GM20431 (cell line): Measurements from ENCODE around the gene SEZ6.
"Not testable (repeated sequence)": the region's sequence is repeated elsewhere in the genome, so short reads cannot be mapped to it uniquely, and the experiment has no call there.

Source experiments
- in situ Hi-C: fragments of 300-500 bp; cut with MseI, MboI; formaldehyde crosslinking; loops from one replicate; pipeline ENCODE4 v1.15.0; 2020; ENCODE audit warnings: low sequenced_read_pairs; ENCODE audit not compliant: unreplicated experiment

The SEZ6 gene

DNA sequence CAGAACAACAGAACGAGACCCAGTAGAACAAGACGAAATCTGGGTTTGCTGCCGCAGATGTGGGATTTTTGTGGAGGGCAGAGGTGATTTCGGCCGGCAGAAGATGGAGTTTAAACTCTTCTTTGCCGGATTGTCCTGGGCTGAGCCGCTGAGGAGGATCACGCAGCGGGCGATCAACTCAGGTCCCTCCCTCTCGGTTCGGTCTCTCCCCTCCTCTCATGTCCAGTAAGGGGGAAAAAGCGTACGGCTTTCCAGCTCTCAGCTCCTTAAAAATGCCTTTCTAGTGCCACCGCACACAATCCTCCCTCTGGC, 57.0 kb downstream of the SEZ6 start:
- in situ Hi-C loops, result no loop called here

- in situ Hi-C loops, result no loop called here
These were observed 57.5 kb downstream of the SEZ6 start for GRCh38 chr17:28948342-28948741.

DNA sequence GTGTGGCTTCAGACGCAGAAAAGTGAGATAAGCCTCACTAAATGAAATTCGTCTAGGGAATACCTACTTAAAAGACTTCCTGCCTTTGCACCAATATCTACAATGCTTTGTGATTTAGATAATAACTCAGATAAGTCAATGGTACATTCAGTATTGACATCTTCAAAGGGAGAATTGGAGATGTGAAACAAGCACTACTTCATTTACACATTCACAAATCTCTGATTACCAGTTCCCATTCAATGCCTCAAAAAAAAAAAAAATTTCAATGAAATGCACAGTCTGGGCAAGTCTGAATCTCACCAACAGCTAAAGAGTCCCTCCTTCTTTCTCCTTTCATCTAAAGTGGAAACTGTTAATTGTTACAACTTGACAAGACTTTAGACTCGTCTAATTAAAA, 58.2 kb downstream of the SEZ6 start:
- in situ Hi-C loops, result no loop called here

- in situ Hi-C loops, result no loop called here
These were observed 59.6 kb downstream of the SEZ6 start for GRCh38 chr17:28946239-28946638.

- in situ Hi-C loops, result no loop called here
These were observed 60.7 kb downstream of the SEZ6 start for GRCh38 chr17:28944862-28945741.

- in situ Hi-C loops, result no loop called here
These were observed 61.5 kb downstream of the SEZ6 start for GRCh38 chr17:28944343-28944742.

- in situ Hi-C loops, result no loop called here
These were observed 62.9 kb downstream of the SEZ6 start for GRCh38 chr17:28942925-28943324.

DNA sequence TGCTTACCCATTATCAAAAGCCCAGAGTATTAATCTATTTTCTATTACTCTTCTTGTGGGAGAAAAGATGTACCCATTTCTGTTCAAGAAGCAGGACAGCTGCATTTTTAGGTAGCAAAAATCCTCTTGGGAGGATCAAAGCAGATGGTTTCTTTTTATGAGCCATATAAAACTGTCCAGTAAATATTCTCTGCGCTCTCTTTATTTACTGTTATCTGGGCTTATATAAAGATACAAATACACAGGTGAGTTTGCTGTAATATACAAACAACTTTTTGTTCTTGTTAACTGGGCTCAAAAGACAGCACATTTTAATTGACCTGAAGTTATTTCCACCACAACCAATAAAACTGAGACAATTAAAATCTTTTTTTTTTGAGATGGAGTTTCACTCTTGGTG, 64.6 kb downstream of the SEZ6 start:
- in situ Hi-C loops, result no loop called here

GRCh38 chr17:28940675-28941074, 65.2 kb downstream of the SEZ6 start:
- in situ Hi-C loops, result no loop called here

DNA sequence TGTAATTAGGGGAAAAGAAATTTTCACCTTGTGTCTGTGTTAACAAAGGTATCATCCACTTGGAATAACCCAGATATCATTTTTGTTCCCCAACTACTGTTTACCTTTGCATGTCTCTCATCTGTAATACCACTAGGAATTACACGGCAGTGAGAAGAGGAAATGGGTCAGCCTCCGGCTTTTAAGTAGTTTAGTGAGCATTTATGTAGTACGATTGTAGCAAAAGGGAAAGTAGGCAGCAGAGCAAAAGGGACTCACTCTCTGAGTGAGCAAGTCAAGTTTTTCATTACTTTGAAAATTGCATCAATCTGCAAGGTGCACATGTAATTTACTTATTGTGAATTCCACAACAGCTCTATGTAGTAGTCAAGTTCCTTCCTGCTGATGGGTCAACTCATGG, 65.7 kb downstream of the SEZ6 start:
- in situ Hi-C loops, result no loop called here

GRCh38 chr17:28938552-28938951, 67.3 kb downstream of the SEZ6 start:
- in situ Hi-C loops, result no loop called here

- in situ Hi-C loops, result no loop called here
These were observed 68.6 kb downstream of the SEZ6 start for GRCh38 chr17:28937044-28937729.

GRCh38 chr17:28935744-28936460, 69.9 kb downstream of the SEZ6 start:
- in situ Hi-C loops, result no loop called here

- in situ Hi-C loops, result not testable (repeated sequence)
These were observed 71.3 kb downstream of the SEZ6 start for GRCh38 chr17:28934508-28934907.

DNA sequence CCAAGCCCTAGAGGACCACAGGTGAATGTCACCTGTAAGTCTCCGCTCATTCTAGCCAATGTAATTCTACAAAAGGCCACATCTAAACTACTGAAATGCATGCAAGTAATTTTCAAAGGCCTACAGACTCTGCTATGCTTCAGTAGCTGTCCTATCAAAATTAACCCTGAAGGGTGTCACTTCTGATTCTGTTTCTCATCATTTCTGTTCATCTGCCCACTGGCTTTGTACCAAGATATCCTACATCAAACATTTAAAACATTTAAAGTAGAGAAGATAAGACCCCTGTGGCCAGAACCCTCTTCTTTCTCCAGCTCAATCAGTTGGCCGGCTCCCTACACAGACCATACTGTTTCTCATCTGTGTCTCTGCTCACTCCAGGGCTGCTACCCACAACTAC, 76.0 kb downstream of the SEZ6 start:
- in situ Hi-C loops, result no loop called here

- in situ Hi-C loops, result no loop called here
These were observed 77.8 kb downstream of the SEZ6 start for GRCh38 chr17:28928061-28928460.

- in situ Hi-C loops, result no loop called here
These were observed 79.0 kb downstream of the SEZ6 start for GRCh38 chr17:28926786-28927185.

DNA sequence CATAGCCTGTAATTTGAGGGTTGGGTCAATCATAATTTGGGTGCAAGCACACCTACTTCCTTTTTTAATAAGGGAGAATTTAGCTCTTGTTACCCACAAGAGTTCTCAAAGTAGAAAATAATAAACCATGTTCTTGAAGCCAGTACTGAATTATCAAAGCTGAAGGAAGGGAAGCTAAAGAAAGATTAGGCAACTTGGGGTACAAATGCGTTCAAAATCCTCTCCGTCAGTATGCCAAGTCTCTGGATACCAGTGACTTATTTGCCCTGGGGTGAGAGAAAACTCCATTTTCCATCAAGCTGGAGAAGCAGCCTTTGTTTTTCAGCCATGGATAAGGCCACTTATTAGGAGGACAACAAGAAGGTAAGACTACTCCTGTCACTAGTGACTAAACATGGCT, 79.5 kb downstream of the SEZ6 start:
- in situ Hi-C loops, result no loop called here

DNA sequence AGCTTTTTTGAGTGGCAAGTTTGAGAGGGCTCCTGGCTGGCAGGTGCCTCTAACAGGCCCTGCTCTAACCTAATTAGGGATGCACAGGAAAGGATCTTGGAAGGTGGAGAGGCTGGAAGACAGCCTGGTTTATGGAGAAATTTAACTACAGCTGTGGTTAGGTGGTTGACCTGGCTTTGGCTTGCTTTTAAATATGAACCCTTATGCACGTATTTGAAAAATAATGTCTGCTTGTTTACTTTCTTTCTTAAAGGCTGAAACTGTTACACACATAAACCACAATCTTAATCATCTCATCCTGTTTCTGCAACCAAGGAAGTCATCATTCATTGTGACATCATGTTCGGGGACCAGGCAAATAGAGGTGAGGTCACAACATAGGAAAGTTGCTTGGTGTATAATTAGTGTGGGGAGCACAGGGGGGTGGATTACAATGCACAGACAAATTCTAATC, 79.9 kb downstream of the SEZ6 start:
- in situ Hi-C loops, result no loop called here

- in situ Hi-C loops, result no loop called here
These were observed 85.6 kb downstream of the SEZ6 start for GRCh38 chr17:28920201-28920600.

GRCh38 chr17:28918295-28918694, 87.5 kb downstream of the SEZ6 start:
- in situ Hi-C loops, result no loop called here
